GM13977 (cell line): ENCODE measurements around the gene GXYLT2.

Experiments
- DNase-seq: peaks from one replicate; pipeline ENCODE4 v3.0.0; 2012; ENCODE audit warnings: low spot score
- in situ Hi-C: fragments of 300-500 bp; cut with MboI; formaldehyde crosslinking; loops from one replicate; pipeline ENCODE4 v1.12.0; 2022; ENCODE audit warnings: low sequenced_read_pairs, low pct_unique_long_range_greater_than_20kb, mixed read lengths, inconsistent platforms; ENCODE audit not compliant: unreplicated experiment
- TF ChIP-seq, protein P1 (sequence below): IDR thresholded peaks from 2 replicates; pipeline ENCODE4 v1.5.1; 2012; ENCODE audit warnings: mild to moderate bottlenecking, control low read depth; ENCODE audit not compliant: insufficient read depth; ENCODE audit errors: extremely low read depth, missing control alignments

Gene GXYLT2

DNA sequence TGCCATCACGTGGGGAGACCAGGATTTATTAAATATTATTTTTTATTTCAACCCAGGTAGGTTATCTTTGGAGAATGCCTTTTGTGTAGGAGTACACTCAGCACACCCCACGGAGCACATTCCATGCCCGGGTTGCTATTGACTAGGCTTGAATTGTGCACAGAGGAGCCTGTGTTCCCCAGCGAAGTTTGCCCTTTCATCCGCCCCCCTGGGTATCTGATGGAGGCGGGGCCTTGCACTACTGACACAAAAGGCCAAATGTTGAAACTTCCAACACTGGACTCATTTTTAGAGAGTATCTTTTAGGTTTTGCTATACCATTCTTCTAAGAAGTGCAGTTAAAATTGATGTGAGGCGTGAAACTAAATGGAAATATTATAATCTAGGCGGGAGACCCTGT, 69.5 kb downstream of the GXYLT2 start:
- in situ Hi-C loops, result no loop called here
- no peak for DNase-seq
- TF ChIP-seq, protein P1, sequence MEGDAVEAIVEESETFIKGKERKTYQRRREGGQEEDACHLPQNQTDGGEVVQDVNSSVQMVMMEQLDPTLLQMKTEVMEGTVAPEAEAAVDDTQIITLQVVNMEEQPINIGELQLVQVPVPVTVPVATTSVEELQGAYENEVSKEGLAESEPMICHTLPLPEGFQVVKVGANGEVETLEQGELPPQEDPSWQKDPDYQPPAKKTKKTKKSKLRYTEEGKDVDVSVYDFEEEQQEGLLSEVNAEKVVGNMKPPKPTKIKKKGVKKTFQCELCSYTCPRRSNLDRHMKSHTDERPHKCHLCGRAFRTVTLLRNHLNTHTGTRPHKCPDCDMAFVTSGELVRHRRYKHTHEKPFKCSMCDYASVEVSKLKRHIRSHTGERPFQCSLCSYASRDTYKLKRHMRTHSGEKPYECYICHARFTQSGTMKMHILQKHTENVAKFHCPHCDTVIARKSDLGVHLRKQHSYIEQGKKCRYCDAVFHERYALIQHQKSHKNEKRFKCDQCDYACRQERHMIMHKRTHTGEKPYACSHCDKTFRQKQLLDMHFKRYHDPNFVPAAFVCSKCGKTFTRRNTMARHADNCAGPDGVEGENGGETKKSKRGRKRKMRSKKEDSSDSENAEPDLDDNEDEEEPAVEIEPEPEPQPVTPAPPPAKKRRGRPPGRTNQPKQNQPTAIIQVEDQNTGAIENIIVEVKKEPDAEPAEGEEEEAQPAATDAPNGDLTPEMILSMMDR, result no peak

DNA sequence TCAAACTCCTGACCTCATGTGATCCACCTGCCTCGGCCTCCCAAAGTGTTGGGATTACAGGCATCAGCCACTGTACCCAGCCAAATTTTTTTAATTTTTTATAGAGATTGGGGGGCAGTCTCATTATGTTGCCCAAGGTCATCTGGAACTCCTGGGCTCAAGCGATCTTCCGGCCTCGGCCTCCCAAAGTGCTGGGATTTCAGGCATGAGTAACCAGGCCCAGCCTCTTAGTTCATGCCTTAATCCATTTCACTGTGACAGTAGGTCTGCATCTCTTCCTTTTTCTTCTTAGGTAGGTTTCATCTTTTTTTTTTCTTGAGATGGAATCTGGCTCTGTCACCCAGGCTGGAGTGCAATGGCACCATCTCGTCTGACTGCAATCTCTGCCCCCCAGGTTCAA, 71.5 kb downstream of the GXYLT2 start:
- no peak for DNase-seq
- in situ Hi-C loops, result no loop called here
- TF ChIP-seq, protein P1, result no peak

- no peak for DNase-seq
- TF ChIP-seq, protein P1, result no peak
- in situ Hi-C loops, result no loop called here
Measured at GRCh38 chr3:72960812-72961518, 73.1 kb downstream of the GXYLT2 start.

GRCh38 chr3:72961752-72962151, 73.9 kb downstream of the GXYLT2 start:
- TF ChIP-seq, protein P1, result no peak
- in situ Hi-C loops, result no loop called here
- no peak for DNase-seq

GRCh38 chr3:72962317-72962716, 74.5 kb downstream of the GXYLT2 start:
- DNase-seq, result no peak
- TF ChIP-seq, protein P1, result no peak
- in situ Hi-C loops, result no loop called here

DNA sequence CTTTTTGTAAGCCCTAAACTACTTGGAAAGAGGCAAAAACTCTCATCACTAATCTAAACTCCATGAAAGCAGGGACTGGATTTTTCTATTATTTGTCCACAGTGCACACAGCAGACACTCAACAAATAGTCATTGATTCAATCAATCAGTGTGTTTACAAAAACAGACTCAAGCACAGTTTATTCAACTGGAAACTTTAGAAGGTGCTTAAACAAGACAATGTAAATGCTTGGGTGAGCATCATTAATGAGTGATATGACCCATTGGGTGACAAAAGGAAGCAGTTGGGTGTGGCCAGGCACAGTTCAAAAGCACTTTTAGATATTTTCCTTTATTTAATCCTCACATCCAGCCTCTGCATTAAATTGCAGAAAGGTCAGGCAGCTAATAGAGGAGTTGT, 76.8 kb downstream of the GXYLT2 start:
- in situ Hi-C loops, result no loop called here
- no peak for DNase-seq

More for the DNA sequence above, 76.8 kb downstream of the GXYLT2 start:
- TF ChIP-seq, protein P1, result no peak
